Measurements from ENCODE around the gene CALR. TPM values are rescaled to one million over a fixed set of nuclear protein-coding genes. Genes with fewer than 3 reads are reported as not detected.

CALR gene
- total and polyA plus RNA-seq, 2 donors (not counting 1 experiment from before 2014, with no cell fraction given), result 1,447 to 2,757 TPM

DNA sequence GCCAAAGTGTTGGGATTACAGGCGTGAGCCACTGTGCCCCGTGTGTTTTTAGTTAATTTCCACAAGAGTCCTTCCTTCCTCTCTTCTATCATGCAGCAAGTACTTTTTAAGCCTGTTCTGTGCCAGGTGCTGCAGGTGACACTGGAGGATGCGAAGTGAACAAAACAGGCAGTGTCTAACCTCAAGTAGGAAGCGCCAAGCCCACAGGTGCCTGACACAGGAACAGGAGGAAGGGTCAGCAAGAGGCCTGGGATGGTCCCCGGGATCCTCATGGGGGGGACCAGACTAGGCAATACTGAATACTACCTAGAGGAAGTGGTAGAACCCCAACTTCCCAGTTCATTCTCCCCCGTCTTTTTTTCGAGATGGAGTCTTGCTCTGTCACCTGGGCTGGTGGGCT, 1.8 kb upstream of the CALR start:
- Histone ChIP-seq H3K27ac (ENCODE audit: insufficient read depth, low read length) (no peak overlapping the region), H3K9me3 (ENCODE audit: control insufficient read depth, insufficient read depth, low read depth, low read length) (no peaks in the 10 kb centered on the region), H3K79me2 (ENCODE audit: control insufficient read depth, insufficient read depth, low read length) (peaks cover 48% of the 10 kb centered on the region), H3K27me3 (ENCODE audit: control insufficient read depth, insufficient read depth, low read length) (no peaks in the 10 kb centered on the region), H3K4me1 (ENCODE audit: control insufficient read depth, extremely low read depth, insufficient read depth, low read length) (peaks cover 18% of the 10 kb centered on the region), H3K36me3 (ENCODE audit: control insufficient read depth, insufficient read depth, low read length) (peaks cover 18% of the 10 kb centered on the region), H3K9ac (ENCODE audit: insufficient read depth, low read length) (no peak overlapping the region), H4K20me1 (ENCODE audit: control insufficient read depth, extremely low read depth, insufficient read depth, low read length) (peaks cover 2% of the 10 kb centered on the region), H3K4me2 (ENCODE audit: extremely low read depth, insufficient read depth, low read length) (no peak overlapping the region), H2AFZ (ENCODE audit: low read length) (no peak overlapping the region), H3K4me3 (replicated peaks in 1 of 4; ENCODE audit: control extremely low read depth in 1 of 4, insufficient read depth in 1 of 4, low read depth in 3 of 4, low read length in 4 of 4) (no peak overlapping the region)
- TF ChIP-seq EZH2 (IDR thresholded peaks at IDR 0.05; ENCODE audit: low read length, missing control alignments) (no peak), CTCF (conservative IDR thresholded peaks at IDR 0.05 in 1 of 2, IDR thresholded peaks at IDR 0.05 in 1 of 2; ENCODE audit: low read depth in 1 of 2, low read length in 2 of 2) (no peak)
- DNase-seq (ENCODE audit: low read depth in 2 of 2), result no peak

GRCh38 chr19:12937093-12937926, 1.1 kb upstream of the CALR start:
- Histone ChIP-seq H2AFZ (ENCODE audit: low read length) (peak overlapping the region; percentile 68), H3K36me3 (ENCODE audit: control insufficient read depth, insufficient read depth, low read length) (peaks cover 21% of the 10 kb centered on the region), H4K20me1 (ENCODE audit: control insufficient read depth, extremely low read depth, insufficient read depth, low read length) (peaks cover 2% of the 10 kb centered on the region), H3K9me3 (ENCODE audit: control insufficient read depth, insufficient read depth, low read depth, low read length) (no peaks in the 10 kb centered on the region), H3K27me3 (ENCODE audit: control insufficient read depth, insufficient read depth, low read length) (no peaks in the 10 kb centered on the region), H3K79me2 (ENCODE audit: control insufficient read depth, insufficient read depth, low read length) (peaks cover 50% of the 10 kb centered on the region), H3K4me1 (ENCODE audit: control insufficient read depth, extremely low read depth, insufficient read depth, low read length) (peaks cover 20% of the 10 kb centered on the region), H3K9ac (ENCODE audit: insufficient read depth, low read length) (peak overlapping the region; percentile 60), H3K4me3 (replicated peaks in 1 of 4; ENCODE audit: control extremely low read depth in 1 of 4, insufficient read depth in 1 of 4, low read depth in 3 of 4, low read length in 4 of 4) (peak overlapping the region; percentile 57 to 98 (median 58)), H3K27ac (ENCODE audit: insufficient read depth, low read length) (peak overlapping the region; percentile 76), H3K4me2 (ENCODE audit: extremely low read depth, insufficient read depth, low read length) (peak overlapping the region; percentile 95)
- TF ChIP-seq EZH2 (IDR thresholded peaks at IDR 0.05; ENCODE audit: low read length, missing control alignments), result no peak
- TF ChIP-seq CTCF (conservative IDR thresholded peaks at IDR 0.05 in 1 of 2, IDR thresholded peaks at IDR 0.05 in 1 of 2; ENCODE audit: low read depth in 1 of 2, low read length in 2 of 2), result no peak
- no peak for DNase-seq (ENCODE audit: low read depth in 2 of 2)

DNA sequence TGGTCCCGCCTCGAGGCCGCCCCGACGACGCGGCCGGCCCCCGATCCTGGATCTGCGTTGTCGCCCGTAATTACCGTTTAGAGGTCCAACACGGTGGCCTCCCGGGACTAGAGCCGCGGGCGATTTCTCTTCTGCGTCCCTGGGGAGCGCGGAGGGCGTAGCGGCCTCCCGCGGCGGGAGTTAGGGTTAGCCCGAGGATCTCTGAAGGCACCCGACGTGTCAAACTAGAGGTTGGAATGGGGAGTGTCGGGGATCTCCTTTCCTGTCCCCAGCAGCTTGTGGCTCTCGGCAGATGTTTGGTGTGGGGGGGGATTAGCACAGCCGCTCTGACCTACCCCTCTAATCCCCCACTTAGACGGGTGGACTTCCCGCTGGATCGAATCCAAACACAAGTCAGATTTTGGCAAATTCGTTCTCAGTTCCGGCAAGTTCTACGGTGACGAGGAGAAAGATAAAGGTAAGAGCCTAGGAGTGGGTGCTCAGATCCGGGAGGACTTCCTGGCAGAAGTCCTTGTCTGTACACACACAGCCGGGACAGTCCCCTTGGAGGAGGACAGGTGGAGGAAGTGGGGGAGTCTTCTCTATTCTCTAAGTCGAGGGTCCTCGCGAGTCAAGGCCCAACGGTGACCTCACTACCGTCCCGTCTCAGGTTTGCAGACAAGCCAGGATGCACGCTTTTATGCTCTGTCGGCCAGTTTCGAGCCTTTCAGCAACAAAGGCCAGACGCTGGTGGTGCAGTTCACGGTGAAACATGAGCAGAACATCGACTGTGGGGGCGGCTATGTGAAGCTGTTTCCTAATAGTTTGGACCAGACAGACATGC, 581 bp downstream of the CALR start:
- Histone ChIP-seq H2AFZ (ENCODE audit: low read length) (no peak overlapping the region), H3K9ac (ENCODE audit: insufficient read depth, low read length) (peak overlapping the region; percentile 99), H3K9me3 (ENCODE audit: control insufficient read depth, insufficient read depth, low read depth, low read length) (no peaks in the 10 kb centered on the region), H3K4me2 (ENCODE audit: extremely low read depth, insufficient read depth, low read length) (peak overlapping the region; percentile 89), H3K27ac (ENCODE audit: insufficient read depth, low read length) (peak overlapping the region; percentile 95), H3K79me2 (ENCODE audit: control insufficient read depth, insufficient read depth, low read length) (peaks cover 46% of the 10 kb centered on the region), H3K4me3 (replicated peaks in 1 of 4; ENCODE audit: control extremely low read depth in 1 of 4, insufficient read depth in 1 of 4, low read depth in 3 of 4, low read length in 4 of 4) (peak overlapping the region; percentile 94 to 99 (median 98)), H3K36me3 (ENCODE audit: control insufficient read depth, insufficient read depth, low read length) (peaks cover 28% of the 10 kb centered on the region), H3K27me3 (ENCODE audit: control insufficient read depth, insufficient read depth, low read length) (no peaks in the 10 kb centered on the region), H3K4me1 (ENCODE audit: control insufficient read depth, extremely low read depth, insufficient read depth, low read length) (peaks cover 22% of the 10 kb centered on the region), H4K20me1 (ENCODE audit: control insufficient read depth, extremely low read depth, insufficient read depth, low read length) (peaks cover 2% of the 10 kb centered on the region)
- peak; percentile 43 to 57 for DNase-seq (ENCODE audit: low read depth in 2 of 2)
- TF ChIP-seq EZH2 (IDR thresholded peaks at IDR 0.05; ENCODE audit: low read length, missing control alignments) (no peak), CTCF (conservative IDR thresholded peaks at IDR 0.05 in 1 of 2, IDR thresholded peaks at IDR 0.05 in 1 of 2; ENCODE audit: low read depth in 1 of 2, low read length in 2 of 2) (peak in 1 of 2 donors; percentile 24)

All from fibroblast of lung (primary cell).